Measurements from ENCODE around the gene RIIAD1.
"Not testable (repeated sequence)": the region's sequence is repeated elsewhere in the genome, so short reads cannot be mapped to it uniquely, and the experiment has no call there.

RIIAD1 gene

DNA sequence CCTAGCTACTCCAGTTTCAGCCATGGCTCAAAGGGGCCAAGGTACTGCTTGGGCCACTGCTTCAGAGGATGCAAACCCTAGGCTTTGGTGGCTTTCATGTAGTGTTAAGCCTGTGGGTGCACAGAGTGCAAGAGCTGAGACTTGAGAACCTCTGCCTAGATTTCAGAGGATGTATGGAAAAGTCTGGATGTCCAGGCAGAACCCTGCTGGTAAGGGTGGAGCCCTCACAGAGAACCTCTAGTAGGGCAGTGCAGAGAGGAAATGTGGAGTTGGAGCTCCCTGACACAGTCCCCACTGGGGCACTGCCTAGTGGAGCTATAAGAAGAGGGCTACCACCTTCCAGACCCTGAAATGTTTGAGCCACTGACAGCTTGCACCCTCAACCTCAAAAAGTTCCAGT, 16.2 kb downstream of the RIIAD1 start:
- no peak for DNase-seq

DNA sequence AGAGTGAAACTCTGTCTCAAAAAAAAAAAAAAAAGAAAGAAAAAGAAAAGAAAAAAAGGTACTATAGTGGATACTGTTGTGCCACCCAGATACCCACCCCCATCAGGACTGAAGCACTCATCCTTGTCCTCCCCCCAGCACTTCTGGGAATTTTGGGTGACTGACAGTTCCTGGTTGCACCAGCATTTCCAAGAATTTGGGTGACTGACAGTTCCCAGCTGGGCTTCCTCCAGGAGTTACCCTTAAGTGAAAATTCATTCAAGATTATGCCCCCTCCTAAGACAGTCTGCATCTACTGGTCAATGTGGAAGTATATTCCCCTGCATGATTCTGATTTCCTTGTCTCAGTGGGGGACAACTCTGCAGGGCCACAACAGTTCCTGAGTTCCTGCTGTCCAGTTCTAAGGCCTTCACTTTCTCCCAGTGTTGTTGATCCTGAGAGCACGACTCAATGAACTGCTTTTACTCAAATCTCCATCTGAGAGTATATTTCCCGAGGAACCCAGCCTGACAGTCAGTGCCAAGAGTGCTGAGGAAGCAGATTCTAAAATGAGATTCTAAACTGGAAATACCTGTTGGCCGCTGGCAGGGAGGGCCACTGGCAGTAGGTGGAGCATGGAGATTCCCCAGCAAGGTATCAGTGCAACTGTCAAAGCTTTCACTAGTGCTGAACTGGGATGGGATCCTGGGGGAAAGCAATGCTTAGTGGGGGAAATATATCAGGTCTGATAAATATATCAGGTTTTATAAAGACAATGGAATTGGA, 18.5 kb downstream of the RIIAD1 start:
- no peak for DNase-seq

DNA sequence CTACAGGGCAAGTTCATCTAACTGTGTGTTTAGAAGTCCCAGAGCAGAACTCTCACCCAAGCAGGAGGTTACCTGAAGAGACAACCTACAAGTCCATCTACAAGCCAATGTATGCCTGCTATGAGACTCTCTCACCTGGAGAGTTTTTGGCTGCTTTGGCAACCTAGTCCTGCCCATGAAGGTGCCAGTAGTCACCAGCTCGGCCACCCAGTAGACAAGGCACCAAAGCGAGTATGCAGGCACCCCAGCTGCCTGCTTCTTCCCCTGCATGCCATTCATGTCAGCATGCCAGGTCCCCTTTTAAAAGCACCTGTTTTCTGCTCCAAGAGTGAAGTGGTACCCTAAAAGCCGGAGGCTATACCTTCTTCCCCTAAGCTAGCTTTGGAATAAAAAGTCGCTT, 20.2 kb downstream of the RIIAD1 start:
- no peak for DNase-seq

GRCh38 chr1:151756291-151756690, 35.0 kb downstream of the RIIAD1 start:
- no peak for DNase-seq

GRCh38 chr1:151759241-151759640, 37.9 kb downstream of the RIIAD1 start:
- no peak for DNase-seq

- no peak for DNase-seq
These were observed 39.5 kb downstream of the RIIAD1 start for GRCh38 chr1:151760597-151761385.

DNA sequence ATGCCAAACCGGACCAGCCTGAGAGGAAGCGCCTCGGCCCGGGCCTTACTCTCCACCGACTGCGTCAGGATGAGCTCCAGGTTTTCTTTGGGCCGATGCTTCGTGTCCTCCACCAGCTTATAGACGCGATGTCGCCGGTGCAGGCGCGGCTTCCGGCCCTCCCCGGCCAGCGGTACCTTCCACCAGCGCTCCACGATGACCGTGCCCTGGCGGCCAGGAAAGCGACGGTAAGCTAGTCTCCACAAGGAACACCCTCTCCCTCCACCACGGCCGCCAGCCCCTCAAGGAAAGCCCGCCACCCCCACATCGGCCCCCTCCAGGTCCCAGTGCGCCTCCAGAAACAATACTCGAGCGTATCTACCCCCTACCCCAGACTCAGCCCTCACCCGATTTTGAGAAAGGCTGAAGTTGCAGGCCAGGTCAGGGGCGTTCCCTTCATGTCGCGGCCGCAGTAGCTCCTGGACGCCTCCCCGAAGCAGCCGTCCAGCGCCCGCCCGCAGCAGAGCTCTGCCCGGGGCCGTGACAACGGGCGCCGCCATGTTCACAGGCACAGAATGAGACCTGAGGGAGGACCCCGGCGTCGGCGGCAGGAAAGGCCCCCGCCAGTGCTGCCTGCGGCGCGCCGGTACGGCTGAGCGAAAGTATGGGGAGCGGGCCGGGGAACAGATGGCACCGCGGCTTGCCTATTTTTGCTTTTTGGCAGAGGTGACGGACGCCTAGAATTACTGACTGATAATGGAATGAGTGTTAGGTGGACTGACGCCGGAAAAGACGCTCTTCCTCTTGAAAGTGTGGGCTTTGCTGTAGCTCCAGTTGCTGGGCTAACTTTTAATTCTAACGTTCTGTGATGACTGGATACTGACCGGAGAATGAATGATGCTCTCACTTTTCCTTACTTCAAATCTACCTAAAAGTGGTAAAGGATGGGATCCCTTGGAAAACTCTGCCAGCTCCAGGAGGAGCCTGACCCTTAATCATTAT, 41.9 kb downstream of the RIIAD1 start, which contains the start of gene MRPL9:
TSS of gene MRPL9 (minus strand) at position 556 of the 981 bp plus-strand sequence. CDS start at position 539, 17 bp downstream.
- peak; percentile 87 for DNase-seq

- no peak for DNase-seq
These were observed 42.7 kb downstream of the RIIAD1 start for GRCh38 chr1:151763990-151764389.

DNA sequence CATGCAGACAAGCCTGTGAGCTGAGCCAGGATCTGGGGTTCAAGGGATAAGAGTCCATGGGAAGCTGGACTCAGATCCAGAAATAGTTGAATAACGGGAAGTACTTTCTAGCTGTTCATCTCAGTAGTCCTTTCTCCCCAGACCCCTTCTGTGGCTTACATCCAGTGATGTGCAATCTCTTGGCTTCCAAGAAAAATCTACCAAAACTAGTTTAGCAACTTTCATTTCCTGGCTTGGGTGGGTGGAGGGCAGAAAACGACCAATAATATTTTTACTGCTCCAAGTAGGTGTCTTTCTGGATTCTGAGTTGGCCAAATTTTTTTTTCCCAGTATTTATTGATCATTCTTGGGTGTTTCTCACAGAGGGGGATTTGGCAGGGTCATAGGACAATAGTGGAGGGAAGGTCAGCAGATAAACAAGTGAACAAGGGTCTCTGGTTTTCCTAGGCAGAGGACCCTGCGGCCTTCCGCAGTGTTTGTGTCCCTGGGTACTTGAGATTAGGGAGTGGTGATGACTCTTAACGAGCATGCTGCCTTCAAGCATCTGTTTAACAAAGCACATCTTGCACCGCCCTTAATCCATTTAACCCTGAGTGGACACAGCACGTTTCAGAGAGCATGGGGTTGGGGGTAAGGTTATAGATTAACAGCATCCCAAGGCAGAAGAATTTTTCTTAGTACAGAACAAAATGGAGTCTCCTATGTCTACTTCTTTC, 47.2 kb downstream of the RIIAD1 start:
- not testable (repeated sequence) for DNase-seq

DNA sequence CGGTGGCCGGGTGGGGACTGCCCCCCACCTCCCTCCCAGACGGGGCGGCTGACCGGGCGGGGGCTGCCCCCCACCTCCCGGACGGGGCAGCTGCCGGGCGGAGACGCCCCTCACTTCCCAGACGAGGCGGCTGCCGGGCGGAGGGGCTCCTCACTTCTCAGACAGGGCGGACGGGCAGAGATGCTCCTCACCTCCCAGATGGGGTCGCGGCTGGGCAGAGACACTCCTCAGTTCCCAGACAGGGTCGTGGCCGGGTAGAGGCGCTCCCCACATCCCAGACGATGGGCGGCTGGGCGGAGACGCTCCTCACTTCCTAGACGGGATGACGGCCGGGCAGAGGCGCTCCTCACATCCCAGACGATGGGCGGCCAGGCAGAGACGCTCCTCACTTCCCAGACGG, 47.9 kb downstream of the RIIAD1 start:
- DNase-seq: not testable (repeated sequence)

- no peak for DNase-seq
These were observed 52.4 kb downstream of the RIIAD1 start for GRCh38 chr1:151773702-151774101.

- no peak for DNase-seq
These were observed 53.1 kb downstream of the RIIAD1 start for GRCh38 chr1:151774256-151774922.

- DNase-seq: no peak
These were observed 54.8 kb downstream of the RIIAD1 start for GRCh38 chr1:151775894-151776664.

DNA sequence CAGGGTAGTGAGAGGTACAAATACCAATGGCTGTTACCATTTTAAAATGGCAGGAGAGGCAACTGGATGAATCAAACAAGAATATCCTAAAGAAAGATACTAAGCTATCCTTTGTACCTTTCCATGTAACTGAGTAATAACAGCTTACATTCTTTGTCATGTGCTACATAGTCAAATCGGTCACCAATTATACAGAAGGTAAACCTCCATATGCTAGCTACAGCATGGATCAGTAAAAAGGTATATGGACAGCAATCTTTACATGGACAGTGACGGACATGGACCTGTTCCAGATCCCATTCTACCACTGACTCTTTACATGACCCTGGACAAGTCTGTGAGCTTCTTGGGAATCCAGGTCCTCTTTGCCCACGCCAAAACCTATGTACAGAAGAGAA, 55.3 kb downstream of the RIIAD1 start:
- no peak for DNase-seq

GRCh38 chr1:151777317-151777716, 56.0 kb downstream of the RIIAD1 start:
- no peak for DNase-seq
